HG03175 (cell line): ENCODE results near the gene CDH23.

Experiments
- ATAC-seq: cut with Tn5 transposase; IDR thresholded peaks from one replicate; pipeline ENCODE4 v1.9.1; 2021; ENCODE audit warnings: mild to moderate bottlenecking, moderate library complexity; ENCODE audit not compliant: unreplicated experiment

CDH23 gene

DNA sequence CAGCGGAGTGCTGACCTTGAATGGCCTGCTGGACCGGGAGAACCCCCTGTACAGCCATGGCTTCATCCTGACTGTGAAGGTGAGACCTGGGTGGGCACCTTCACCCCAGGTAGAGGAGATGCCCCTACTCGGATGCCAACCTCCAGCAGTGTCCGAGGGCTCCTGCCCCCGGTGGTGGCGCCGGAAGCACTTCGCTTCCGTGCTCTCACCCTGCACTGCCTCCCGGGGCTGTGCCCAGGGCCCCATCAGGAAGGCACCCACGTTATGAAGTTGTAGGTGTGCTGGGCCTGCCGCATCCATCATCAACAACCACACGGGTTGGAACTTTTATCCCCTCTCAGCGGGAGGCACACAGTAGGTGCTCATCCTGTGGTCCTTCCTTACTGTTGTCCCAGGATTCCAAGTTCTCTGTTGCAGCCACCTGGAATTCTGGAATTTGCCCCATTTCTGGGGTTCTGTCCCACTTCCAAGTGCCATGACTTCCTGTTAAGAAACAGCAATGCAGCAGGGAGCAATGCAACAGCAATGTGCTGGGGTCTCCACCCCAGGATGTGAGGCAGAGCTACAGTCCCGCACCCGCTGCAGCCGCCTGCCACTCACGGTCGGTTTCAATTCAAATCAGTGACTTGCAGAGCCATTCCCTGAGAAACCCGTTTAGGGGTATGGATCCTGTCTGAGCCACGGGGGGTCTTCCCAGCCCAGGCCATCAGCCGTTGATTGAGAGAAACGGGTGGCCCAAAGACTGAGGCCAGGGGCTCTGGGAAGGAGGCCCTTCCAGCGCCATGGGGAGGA lies 219.0 kb downstream of the CDH23 start:
- ATAC-seq, result no peak

DNA sequence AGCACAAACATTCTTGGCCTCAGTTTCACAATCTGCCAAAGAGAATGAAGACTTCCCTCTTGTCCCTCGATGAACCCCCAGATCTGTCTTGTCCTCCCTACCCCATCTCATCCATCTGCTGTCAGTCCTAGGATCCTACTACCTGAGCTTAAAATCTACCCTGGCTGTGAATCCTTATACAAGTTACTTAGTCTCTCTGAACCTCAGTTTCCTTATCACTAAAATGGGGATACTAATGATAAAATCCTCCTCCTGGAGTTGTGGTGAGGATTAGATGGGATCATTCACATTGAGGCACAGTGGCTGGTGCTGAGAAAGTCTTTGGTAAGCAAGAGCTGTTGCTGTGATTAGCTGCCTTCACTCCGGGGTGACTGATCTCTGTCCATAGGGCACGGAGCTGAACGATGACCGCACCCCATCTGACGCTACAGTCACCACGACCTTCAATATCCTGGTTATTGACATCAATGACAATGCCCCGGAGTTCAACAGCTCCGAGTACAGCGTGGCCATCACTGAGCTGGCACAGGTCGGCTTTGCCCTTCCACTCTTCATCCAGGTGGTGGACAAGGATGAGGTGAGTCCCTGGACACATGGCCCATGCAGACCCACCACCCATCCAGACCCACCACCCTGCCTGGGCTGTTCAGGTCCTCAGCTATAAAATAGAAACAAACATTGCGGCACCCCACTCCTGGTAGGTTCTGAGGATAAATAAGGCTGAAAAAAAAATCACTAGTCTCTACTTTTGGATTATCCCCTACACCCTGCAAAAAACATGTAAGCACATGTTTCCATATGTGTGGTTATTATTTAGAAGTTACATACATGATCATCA lies 220.3 kb downstream of the CDH23 start:
- ATAC-seq, result no peak

DNA sequence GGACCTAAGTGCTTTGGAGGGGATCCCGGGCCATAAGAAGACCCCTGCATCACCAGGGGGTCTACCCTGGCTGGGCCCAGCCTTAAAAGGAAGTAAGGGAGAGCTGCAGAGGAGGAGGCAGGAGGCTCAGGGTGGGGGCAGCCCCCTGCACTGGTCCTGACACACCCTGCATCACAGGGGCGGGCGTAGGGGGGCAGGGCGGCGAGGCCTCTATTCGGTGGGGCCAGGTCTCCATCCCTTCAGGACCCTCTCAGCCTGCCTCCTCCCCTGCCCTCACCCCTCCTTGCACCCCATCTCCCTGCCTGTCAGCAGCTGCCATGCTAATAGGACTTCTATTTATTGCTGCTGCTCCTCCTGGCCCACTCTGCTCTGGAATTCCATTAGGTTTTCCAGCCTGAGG lies 221.5 kb downstream of the CDH23 start:
- ATAC-seq, result no peak

DNA sequence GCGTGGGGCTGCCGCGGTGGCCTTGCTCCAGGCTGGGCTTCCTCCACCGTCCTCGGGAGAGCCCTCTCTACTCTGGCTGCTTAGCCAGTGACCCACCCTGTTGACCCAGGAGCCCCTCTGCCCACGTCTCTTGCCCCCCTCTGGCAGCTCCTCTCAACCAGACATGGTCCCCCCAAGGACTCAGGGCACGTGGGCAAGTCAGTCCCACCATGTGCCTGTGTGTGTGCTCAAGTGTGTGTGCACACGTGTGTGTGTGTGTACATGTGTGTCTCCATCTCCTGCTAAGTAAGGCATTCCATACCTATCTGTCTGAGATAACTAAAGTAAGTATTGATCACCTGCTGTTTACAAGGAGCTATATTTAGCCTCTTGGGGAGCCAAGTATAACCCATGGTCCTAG lies 221.9 kb downstream of the CDH23 start:
- ATAC-seq, result no peak

DNA sequence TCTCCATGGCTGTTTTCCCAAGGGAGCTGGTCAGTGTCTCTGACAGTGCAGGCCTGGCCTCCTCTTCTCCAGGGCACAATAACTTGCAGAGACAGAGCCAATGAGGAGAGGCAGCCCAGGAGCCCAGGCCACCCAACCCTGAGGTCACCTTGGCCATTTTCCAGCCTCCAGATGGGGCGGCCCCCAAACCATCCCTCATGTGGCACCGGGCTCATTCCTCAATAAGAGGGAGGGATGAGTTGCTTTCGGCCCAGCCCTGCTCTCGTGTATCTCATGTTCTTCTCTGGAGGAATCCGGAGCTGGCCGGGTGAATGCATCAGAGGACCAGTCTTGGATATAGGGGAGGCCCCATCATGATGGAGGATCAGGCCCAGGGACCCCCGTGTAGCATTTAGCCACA lies 223.9 kb downstream of the CDH23 start:
- ATAC-seq, result no peak

DNA sequence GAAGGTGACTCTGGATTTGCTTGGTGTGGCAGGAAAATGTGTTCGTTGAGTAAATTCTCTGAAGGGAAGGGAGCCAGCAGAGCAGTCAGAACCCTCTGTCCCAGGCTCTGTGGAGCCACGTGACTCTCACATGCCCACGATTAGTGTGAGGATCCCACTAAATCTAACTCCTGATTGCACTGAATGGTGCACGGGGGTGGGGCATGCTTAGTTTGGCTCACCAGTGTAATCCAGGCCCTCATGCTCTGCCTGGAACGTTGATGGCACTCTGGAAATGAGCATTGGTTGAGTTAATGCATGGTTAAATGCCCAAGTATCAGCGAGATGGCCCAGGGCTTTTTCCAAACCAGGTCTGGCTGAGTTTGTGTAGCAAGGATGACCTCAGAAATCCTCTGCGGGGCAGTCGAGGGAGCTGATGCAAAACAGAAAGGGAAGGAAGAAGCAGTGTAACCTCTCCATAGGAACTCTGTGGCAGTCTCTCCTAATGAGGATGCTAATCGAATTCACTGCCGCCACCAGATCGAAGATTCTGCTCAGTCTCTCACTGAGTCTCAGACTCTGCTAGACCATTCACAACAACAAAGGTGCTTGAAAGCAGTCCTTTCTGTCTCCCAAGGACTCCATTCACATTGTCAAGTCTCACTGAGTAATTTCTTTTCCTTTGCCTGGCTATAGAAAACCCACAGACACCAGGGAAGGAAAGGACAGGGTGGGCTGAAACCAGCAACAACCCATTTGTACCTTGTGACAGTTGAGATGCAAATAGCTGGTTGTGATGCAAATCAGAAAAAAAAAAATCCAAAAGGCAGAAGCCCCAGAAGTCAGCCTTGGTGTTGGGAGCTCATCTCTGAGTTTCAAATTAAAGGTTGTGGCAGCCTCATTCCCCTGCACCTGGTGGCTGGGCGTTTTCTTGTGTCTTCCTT lies 224.8 kb downstream of the CDH23 start:
- ATAC-seq, result no peak

DNA sequence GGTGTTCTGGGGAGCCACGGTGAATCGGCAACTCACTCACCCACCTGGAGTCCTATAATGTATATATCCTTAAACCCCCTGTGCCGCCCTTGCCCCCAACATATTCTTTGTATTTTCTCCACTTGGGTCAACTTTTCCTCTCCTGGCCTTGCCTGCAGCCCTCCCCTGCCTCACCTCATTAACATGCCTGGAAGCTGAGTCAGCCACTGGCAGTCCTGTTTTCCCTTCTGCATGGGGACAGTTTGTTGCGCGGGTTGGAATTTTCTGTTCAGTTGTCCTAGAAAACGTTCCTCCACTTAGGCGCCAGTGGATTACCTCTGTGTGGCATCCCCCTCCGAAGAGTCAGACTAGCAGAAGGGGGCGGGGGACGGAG lies 225.4 kb downstream of the CDH23 start:
- no peak for ATAC-seq

DNA sequence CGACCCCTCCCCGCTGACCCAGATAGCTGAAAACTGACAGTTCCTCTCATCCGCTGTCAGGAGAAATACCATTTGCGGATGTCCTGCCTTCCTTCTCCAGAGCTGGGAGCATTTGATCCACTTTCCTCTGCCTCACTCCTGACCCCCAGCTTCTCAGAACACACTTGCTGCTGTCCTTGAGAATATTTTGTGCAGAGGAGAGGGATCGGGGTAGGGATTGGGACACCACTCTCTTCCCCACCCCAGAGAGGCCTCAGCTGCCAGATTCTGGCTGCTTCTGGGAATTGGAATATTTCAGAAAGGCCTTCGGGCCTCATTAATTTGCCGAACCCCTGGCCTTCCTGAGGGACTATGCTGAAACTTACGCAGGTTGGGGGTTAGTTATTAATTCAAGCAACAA lies 225.9 kb downstream of the CDH23 start:
- no peak for ATAC-seq

DNA sequence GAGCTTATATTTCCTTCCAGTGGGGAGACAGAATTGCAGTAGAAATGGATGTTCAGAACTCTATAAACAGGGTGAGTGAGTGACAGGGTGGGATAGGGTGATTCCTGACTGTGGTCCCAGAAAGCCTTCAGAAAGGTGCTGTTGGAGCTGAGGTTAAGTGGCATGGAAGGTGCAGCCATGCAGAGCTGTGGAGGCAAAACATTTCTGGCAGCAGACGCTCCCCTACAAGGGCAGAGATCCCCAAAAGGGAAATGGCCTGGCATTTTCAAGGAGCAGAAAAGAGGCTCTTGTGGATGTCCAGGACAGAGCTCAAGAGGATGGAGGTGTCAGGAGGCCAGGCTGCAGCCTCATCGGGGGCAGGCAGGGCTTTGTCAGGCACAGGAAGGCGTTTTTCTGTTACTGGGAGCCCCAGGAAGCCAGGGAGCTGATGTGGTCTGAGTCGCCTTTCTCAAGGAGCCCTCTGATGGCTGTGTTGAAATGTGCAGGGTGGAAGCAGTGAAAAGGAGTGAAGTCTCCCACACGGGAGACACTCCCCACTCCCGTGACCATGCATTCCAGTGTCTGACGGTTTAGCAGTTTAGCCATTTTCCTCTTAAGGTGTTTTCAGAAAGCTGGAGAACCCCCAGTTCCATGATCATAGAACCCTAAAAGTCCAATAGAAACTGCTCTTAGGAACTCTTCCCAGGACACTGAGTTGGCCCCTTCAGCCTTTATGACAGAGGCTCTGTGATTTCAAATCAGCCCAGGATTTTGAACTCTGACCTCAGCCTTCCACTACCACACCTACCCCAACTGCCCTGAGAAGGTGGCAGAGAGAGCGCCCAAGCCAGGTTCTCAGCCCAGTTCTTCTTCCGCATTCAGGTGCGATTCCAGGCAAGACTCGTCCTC lies 226.6 kb downstream of the CDH23 start:
- no peak for ATAC-seq

DNA sequence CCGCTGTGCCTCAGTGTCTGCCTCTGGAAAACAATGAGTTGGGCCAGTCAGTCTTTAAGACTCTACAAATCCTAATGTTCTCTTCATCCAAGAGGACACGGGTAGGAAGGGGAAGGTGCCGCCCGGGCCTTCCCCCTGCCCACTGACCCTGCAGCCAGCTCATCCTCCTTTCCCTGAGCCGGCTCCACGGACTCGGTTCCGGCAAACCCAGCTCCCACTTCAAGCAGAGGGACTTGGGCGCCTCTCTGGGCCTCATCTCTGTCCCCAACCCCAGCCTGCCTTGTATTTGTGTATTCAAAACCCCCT lies 227.2 kb downstream of the CDH23 start:
- no peak for ATAC-seq

DNA sequence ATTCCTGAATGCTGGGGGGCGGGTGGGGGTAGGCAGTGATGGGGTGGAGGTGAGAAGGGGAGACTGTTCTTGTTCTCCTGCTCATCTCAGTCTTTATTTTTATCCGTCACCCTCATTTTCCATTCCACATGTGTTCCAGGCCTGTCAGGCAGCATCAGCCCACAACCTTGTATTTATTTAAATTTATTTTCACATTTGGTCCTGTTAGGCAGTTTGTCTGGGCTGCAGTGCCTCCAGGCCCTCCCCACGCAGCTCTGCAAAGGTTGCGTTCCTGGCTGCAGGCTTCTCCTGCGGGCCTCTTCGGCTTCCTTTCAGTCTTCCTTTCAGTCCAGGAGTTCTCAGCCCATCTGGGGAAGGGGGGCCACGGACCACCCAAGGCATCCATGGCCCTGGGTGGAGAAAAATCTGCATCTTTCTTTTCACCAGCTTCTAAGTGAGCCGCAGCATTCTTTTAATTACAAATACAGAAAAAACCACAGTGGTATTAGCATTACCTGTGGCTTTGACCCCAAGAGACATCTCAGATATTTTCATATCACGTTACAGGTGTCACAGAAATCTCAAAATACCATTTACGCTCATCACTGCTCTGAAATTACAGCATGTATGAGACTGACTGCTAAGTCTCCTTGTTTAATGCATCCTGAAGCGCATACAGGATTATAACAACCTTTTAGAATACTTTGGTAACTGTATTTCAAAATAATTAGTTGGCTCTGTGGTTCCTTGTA lies 228.9 kb downstream of the CDH23 start:
- ATAC-seq, result no peak

DNA sequence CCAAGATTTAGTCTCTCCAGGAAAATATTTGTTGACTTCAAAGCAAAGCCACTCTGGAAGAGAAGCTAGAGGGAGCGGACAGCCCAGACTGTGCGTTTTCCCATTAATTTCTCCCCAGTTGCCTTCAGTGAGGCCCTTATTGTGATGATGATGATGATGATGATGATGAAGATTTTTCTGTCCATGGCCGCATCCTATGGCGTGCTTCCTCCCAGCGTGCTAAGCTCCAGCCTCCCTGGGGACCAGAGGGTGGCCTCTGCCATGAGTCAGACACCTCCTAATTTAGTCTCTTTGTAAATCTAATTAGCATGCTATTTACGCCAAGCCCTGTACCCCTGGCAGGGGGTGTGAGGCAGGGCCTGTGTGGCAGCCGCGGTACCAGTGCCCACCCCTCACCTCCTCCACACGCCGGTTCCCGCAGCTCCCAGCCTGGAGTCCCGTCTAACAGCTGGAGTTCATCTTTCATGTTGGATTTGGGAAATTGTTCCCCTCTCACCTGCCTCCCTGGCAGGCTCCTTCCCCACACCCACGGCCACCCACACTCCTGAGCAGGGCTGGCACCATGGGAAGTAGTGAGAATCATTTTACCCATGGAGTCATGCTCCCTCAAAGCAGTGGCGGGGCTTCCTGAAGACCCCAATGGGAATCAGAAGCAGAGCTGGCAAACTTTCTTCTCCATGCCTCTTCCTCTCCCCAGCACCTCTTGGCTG lies 230.7 kb downstream of the CDH23 start:
- ATAC-seq, result no peak

DNA sequence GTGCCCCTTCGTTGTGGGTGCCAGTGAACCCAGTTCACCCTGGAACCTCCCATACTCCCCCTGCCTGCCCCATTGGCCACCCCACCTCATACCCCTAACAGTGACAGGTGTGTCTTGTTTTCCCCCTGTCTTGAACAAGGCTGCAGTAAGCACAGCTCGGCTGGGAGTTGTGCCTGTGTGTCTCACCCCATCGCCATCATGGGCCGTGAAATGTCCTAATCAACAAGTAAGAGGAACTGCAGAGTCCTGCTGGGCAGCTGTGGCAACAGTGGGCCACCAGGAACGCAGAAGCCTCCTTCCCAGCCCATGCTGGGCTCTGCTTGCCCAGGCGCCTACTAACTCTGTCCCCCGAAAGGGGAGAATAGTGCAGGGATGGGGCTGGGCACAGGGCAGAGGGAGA lies 231.2 kb downstream of the CDH23 start:
- ATAC-seq, result no peak

DNA sequence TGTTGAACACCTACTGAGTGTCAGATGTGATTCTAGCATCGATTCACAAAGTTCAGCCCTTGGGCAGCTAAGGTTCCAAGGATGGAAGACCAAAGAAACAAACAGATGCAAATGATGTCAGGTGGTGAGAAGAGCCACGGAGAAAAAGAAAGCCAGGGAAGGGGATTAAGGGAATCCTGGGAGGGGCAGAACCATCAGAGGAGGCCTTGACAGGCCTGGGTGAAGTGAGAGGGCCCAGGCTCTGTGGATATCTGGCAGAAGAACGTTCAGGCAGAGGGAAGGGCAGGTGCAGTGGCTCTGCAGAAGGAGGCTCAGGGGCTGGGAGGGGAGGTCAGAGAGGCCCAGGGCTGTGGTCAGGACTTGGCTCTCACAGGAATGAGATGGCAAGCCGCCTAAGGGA lies 232.4 kb downstream of the CDH23 start:
- ATAC-seq, result no peak

DNA sequence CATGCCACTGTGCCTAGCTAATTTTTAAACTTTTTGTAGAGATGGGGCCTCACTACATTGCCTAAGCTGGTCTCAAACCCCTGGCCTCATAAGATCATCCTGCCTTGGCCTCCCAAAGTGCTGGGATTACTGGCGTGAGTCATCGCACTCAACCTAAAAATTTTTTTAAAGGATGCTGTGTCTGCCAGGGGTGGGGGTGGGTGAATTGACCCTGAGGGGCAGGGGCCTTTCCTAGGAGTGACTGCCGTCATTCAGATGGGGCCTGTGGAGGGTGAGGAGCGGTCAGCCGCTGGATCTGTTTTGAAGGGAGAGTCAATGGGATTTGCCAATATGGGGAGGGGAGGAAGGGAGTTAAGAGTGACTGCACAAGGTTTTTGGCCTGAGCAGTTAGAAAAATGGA lies 233.4 kb downstream of the CDH23 start:
- ATAC-seq, result no peak

DNA sequence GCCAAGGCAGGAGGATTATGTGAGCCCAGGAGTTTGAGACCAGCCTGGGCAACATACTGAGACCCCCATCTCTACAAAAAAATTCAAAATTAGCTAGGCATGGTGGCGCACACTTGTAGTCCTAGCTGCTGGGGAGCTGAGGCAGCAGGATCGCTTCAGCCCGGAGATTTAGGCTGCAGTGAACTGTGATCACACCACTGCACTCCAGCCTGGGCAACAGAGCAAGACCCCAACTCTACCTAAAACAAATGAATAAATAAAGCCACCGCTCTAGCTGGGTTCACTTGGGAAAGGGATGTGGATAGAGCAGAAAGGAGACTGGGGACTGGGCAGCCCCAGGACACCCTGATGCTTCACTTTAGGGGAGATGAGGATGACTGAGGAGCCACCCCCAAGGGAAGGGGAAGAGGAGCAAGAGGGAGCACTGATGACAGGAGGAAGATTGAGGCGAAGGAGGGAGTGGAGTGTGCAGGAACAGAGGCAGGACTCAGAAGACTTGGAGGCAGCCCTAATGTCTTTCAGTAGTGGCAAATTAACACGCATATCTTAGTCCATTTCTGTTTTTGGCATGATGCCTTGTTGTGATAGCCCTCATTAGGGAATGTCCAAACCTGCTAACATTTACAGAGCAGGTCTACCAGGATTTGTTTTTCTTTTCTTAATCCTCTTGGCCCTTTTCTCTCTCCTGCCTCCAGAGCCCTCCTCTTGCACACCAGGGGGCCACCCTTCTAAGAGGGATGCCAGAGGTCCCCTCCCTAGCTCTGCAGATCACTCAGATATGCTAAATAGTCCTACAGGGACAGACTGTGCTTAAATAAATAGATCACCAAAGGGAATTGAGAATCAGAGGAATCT lies 234.5 kb downstream of the CDH23 start:
- no peak for ATAC-seq

DNA sequence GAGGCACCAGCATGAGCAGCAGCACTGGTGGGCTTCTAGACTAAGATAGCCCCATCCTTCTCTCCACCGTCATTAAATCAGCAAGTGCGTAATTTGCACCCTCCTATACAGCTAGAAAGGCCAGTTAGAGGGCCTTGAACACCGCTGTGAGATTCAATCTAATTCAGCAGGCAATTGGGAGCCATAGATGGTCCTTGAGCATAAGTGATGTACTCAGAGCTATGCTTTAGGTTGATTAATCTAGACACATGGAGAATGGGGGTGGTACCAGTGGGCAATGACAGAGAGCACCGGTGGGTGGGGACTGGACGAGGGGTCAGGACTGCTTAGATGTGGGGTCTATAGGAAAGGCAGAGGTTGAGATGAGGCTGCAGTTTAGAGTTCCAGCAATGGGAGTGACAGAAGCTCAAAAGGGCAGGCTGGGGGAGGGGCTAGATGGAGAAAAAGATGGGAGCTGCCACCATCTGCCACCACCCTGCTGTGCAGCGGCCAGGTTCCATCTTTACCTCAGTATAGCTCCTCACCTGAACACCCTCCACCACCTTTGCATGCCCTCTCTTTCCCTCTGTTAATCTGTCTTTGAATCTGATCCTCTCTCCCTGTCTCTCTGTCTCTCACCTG lies 235.6 kb downstream of the CDH23 start:
- no peak for ATAC-seq
